Pancreas (tissue), 10 donors: ENCODE results near the gene MBD6. TPM values are rescaled to one million over a fixed set of nuclear protein-coding genes. Genes with fewer than 3 reads are reported as not detected.
A peak's percentile ranks its signal among the peaks of the same experiment; 100 is the strongest.

Source experiments
- ATAC-seq, 4 donors: fragments of 200-7000 bp; cut with Tn5 transposase; one replicate each; pipeline versions ENCODE4 v1.8.0 to v1.9.1; 2020; ENCODE audit warnings: mild to moderate bottlenecking in 4 of 4, moderate library complexity in 4 of 4
- DNase-seq, 6 donors: peaks; one replicate each; pipeline ENCODE4 v3.0.0-alpha.2; 2020
- FAIRE-seq: peaks from 2 replicates; lab custom pipeline; 2012; peaks lifted over from hg19 to GRCh38; lab: Jason Lieb, UNC
- H3K27ac ChIP-seq, 4 donors: fragments of 200-600 bp; sonication (generic); 1 replicate in 3 of 4; 2 replicates in 1 of 4; pipeline versions ENCODE4 v1.5.0 to v1.8.0; 2020
- H3K27me3 ChIP-seq, 4 donors: fragments of 200-600 bp; one replicate each; pipeline ENCODE4 v1.8.0; 2021
- H3K36me3 ChIP-seq, 3 donors: fragments of 200-600 bp; sonication (generic) in 1 of 3; one replicate each; pipeline versions ENCODE4 v1.5.0 to v1.8.0; 2020 to 2021
- H3K4me1 ChIP-seq, 3 donors: fragments of 200-600 bp; one replicate each; pipeline ENCODE4 v1.8.0; 2021
- H3K4me3 ChIP-seq, 4 donors: fragments of 200-600 bp; sonication (generic) in 2 of 4; one replicate each; pipeline versions ENCODE4 v1.5.0 to v1.8.0; 2020 to 2021
- H3K9me3 ChIP-seq, 4 donors: fragments of 200-600 bp; one replicate each; pipeline ENCODE4 v1.8.0; 2021
- WGBS, 2 donors: extraction: QIAGEN DNeasy Blood & Tissue Kit; methylation state at CpG; one replicate each; pipeline ENCODE4 v1.1.7; 2013; 5-methylcytosine and 5-hydroxymethylcytosine counted together
- intact Hi-C, 3 donors: fragments of 100-400 bp; cut with DNase I; formaldehyde crosslinking; loops; one replicate each; pipeline versions ENCODE4 v1.11.1 to v1.14.2; 2022
- polyA plus RNA-seq, 2 donors: library from polyadenylated mRNA; stranded (reverse); fragments of 200-250 nt; gene quantifications; one replicate each; pipeline ENCODE4 v1.2.3, GENCODE V29; 2013
- total RNA-seq, 6 donors: library from RNA; stranded (reverse); fragmentation: NEBNext Ultra II Directional in 4 of 6; extraction: Animal tissue kit (Norgen Biotek cat#: 25700) in 4 of 6; gene quantifications; one replicate each; pipeline versions ENCODE4 v1.2.1 to v1.2.4, GENCODE V29; 2021 to 2023
- TF ChIP-seq, protein P1 (sequence below), 4 donors: fragments of 200-600 bp; sonication (generic) in 3 of 4; IDR thresholded peaks; one replicate each; pipeline versions ENCODE4 v1.5.0 to v1.8.0; 2021; ENCODE audit warnings: antibody characterized with exemption in 4 of 4
- donor health status: healthy with polysubstance abuse.
- donor health status: DM: no; HTN: no; CAD: no; lungs with moderate emphysema.
- donor health status: DM: no; HTN: no; CAD: no.
- donor health status: control.
- donor health status: control.
- donor health status: Bipolar disorder and iron deficiency.
- donor health status: DM: yes; HTN: yes; CAD: no.
- donor health status: DM: no; HTN: no; CAD: no.
- donor health status: DM: no; HTN: no; CAD: no.
- donor health status: DM: yes; HTN: yes; CAD: no.

Gene MBD6
- total and polyA plus RNA-seq, 8 donors, result 37.4 to 87.1 (median 51.9) TPM

DNA sequence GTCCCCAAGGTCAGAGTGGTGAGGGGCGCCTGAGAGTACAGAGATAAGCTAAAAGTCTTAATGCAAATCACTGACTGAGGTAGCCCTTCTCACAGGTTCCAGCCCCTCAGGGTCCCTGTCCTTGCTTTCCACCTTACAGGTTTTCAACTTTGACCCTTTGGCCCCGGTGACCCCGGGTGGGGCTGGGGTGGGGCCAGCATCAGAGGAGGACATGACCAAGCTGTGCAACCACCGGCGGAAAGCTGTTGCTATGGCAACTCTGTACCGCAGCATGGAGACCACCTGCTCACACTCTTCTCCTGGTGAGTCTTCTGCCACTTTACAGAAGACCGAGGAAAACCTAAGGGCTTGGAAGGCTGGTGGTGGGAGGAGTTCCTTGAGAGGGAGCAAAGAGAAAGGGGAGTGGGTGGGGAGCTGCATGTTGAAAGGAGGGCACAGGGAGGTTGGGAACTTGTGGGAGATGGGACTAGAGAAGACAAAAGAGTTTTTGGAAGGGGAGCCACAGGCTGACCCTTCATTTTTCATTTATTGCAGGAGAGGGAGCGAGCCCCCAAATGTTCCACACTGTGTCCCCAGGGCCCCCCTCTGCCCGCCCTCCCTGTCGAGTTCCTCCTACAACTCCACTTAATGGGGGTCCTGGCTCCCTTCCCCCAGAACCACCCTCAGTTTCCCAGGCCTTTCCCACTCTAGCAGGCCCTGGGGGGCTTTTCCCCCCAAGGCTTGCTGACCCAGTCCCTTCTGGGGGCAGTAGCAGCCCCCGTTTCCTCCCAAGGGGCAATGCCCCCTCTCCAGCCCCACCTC lies 2.4 kb downstream of the MBD6 start:
- Histone ChIP-seq H3K4me1 (peaks cover 17 to 28% (median 18%) of the 10 kb centered on the region in 3 donors), H3K4me3 (no peak overlapping the region), H3K27me3 (no peaks in the 10 kb centered on the region), H3K9me3 (no peaks in the 10 kb centered on the region), H3K36me3 (peaks cover 3 to 28% (median 11%) of the 10 kb centered on the region in 3 donors), H3K27ac (no peak overlapping the region)
- ATAC-seq, result no peak
- peak in 3 of 6 donors; percentile 33 to 51 (median 45) for DNase-seq
- intact Hi-C loops, result no loop called here
- FAIRE-seq, result no peak
- TF ChIP-seq, protein P1, sequence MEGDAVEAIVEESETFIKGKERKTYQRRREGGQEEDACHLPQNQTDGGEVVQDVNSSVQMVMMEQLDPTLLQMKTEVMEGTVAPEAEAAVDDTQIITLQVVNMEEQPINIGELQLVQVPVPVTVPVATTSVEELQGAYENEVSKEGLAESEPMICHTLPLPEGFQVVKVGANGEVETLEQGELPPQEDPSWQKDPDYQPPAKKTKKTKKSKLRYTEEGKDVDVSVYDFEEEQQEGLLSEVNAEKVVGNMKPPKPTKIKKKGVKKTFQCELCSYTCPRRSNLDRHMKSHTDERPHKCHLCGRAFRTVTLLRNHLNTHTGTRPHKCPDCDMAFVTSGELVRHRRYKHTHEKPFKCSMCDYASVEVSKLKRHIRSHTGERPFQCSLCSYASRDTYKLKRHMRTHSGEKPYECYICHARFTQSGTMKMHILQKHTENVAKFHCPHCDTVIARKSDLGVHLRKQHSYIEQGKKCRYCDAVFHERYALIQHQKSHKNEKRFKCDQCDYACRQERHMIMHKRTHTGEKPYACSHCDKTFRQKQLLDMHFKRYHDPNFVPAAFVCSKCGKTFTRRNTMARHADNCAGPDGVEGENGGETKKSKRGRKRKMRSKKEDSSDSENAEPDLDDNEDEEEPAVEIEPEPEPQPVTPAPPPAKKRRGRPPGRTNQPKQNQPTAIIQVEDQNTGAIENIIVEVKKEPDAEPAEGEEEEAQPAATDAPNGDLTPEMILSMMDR (IDR thresholded peaks at IDR 0.05), result no peak
- WGBS, 2 donors, result 62 to 64% methylated on average over 11 of the region's 11 CpGs

DNA sequence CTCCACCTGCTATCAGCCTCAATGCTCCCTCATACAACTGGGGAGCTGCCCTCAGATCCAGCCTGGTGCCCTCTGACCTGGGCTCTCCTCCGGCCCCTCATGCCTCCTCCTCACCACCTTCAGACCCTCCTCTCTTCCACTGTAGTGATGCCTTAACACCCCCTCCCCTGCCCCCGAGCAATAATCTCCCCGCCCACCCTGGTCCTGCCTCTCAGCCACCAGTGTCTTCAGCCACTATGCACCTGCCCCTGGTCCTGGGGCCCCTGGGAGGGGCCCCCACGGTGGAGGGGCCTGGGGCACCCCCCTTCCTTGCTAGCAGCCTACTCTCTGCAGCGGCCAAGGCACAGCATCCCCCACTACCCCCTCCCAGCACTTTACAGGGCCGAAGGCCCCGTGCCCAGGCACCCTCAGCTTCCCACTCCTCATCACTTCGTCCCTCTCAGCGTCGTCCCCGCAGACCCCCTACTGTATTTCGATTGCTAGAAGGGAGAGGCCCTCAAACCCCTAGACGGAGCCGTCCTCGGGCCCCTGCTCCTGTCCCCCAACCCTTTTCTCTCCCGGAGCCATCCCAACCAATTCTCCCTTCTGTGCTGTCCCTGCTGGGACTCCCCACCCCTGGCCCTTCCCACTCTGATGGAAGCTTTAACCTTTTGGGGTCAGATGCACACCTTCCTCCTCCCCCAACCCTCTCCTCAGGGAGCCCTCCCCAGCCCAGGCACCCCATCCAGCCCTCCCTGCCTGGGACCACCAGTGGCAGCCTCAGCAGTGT lies 3.2 kb downstream of the MBD6 start:
- WGBS, 2 donors, result 80% methylated on average over 16 of the region's 16 CpGs
- intact Hi-C loops, result no loop called here
- FAIRE-seq (no peak), ATAC-seq (no peak), DNase-seq (no peak)
- Histone ChIP-seq H3K27ac (no peak overlapping the region), H3K9me3 (no peaks in the 10 kb centered on the region), H3K4me3 (no peak overlapping the region), H3K27me3 (no peaks in the 10 kb centered on the region), H3K4me1 (peaks cover 17 to 28% (median 18%) of the 10 kb centered on the region in 3 donors), H3K36me3 (peaks cover 3 to 36% (median 18%) of the 10 kb centered on the region in 3 donors)
- TF ChIP-seq, protein P1 (IDR thresholded peaks at IDR 0.05), result no peak

DNA sequence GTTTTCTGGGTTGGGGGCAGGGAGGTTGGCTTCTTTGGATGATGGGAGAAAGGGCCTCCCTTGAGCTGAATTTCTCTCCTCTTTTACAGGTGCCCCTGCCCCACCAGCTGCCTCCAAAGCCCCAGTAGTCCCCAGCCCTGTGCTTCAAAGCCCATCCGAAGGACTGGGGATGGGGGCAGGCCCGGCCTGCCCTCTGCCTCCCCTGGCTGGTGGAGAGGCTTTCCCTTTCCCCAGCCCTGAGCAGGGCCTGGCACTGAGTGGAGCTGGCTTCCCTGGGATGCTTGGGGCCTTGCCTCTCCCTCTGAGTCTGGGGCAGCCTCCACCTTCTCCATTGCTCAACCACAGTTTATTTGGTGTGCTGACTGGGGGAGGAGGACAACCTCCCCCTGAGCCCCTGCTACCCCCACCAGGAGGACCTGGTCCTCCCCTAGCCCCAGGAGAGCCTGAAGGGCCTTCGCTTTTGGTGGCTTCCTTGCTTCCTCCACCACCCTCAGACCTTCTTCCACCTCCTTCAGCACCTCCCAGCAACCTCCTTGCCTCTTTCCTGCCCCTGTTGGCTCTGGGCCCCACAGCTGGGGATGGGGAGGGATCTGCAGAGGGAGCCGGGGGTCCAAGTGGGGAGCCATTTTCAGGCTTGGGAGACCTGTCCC lies 4.0 kb downstream of the MBD6 start:
- ATAC-seq (no peak), DNase-seq (peak in 1 of 6 donors; percentile 61), FAIRE-seq (no peak)
- Histone ChIP-seq H3K4me3 (no peak overlapping the region), H3K27me3 (no peaks in the 10 kb centered on the region), H3K27ac (no peak overlapping the region), H3K4me1 (peaks cover 11 to 20% (median 13%) of the 10 kb centered on the region in 3 donors), H3K36me3 (peaks cover 3 to 44% (median 19%) of the 10 kb centered on the region in 3 donors), H3K9me3 (no peaks in the 10 kb centered on the region)
- 86 to 92% methylated on average over 4 of the region's 4 CpGs for WGBS, 2 donors
- TF ChIP-seq, protein P1 (IDR thresholded peaks at IDR 0.05), result no peak
- intact Hi-C loops, result no loop called here

DNA sequence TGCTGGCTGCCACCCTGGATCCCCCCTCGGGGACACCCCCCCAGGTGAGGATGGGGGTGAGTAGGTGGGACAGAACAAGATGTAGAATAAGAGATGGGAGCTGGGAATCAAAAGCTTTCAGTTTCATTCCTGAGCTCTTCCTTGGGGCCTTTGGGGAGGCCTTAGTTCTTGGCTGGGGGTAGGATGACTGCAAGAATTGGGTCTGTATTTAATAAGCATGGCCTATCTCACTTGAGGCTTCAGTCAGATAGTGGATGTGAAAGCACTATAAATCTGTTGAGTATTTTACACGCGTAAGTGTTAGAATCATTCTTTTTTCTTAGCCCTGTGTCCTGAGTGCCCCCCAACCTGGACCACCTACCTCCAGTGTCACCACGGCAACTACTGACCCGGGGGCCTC lies 4.6 kb downstream of the MBD6 start:
- Histone ChIP-seq H3K4me1 (peaks cover 9 to 14% (median 10%) of the 10 kb centered on the region in 3 donors), H3K27me3 (no peaks in the 10 kb centered on the region), H3K4me3 (no peak overlapping the region), H3K36me3 (peaks cover 6 to 50% (median 24%) of the 10 kb centered on the region in 3 donors), H3K9me3 (no peaks in the 10 kb centered on the region), H3K27ac (no peak overlapping the region)
- FAIRE-seq (no peak), ATAC-seq (no peak), DNase-seq (no peak)
- TF ChIP-seq, protein P1 (IDR thresholded peaks at IDR 0.05), result no peak
- intact Hi-C loops, result no loop called here
- WGBS, 2 donors, result 70 to 82% methylated on average over 5 of the region's 5 CpGs
